ENCODE data around the gene CLEC5A. TPM values are rescaled to one million over a fixed set of nuclear protein-coding genes. Genes with fewer than 3 reads are reported as not detected.
"Not testable (repeated sequence)": the region's sequence is repeated elsewhere in the genome, so short reads cannot be mapped to it uniquely, and the experiment has no call there.

The CLEC5A gene
- total RNA-seq, 1 donor from 2014 or later = 0.64 TPM

- no peak overlapping the region for H3K27ac ChIP-seq
- TF ChIP-seq CTCF (IDR thresholded peaks at IDR 0.05) = no peak
- H3K9me3 ChIP-seq = no peaks in the 10 kb centered on the region
- intact Hi-C loops (cut with DNase I) = no loop called here
- DNase-seq (ENCODE audit: low spot score in 2 of 2) = no peak
- H3K4me3 ChIP-seq = no peak overlapping the region
- H3K27me3 ChIP-seq = no peaks in the 10 kb centered on the region
- H3K4me1 ChIP-seq = no peaks in the 10 kb centered on the region
- no peaks in the 10 kb centered on the region for H3K36me3 ChIP-seq
These were observed 35.4 kb downstream of the CLEC5A start for GRCh38 chr7:141911391-141911790.

GRCh38 chr7:141906285-141906684, 40.5 kb downstream of the CLEC5A start:
- Histone ChIP-seq H3K27ac (no peak overlapping the region), H3K27me3 (no peaks in the 10 kb centered on the region), H3K4me3 (no peak overlapping the region), H3K9me3 (no peaks in the 10 kb centered on the region), H3K36me3 (no peaks in the 10 kb centered on the region), H3K4me1 (no peaks in the 10 kb centered on the region)
- DNase-seq (ENCODE audit: low spot score in 2 of 2) = no peak
- TF ChIP-seq CTCF (IDR thresholded peaks at IDR 0.05) = no peak
- intact Hi-C loops (cut with DNase I) = no loop called here

GRCh38 chr7:141899366-141899765, 47.4 kb downstream of the CLEC5A start:
- H3K4me3 ChIP-seq; H3K36me3 ChIP-seq; H3K4me1 ChIP-seq; DNase-seq (ENCODE audit: low spot score in 2 of 2); intact Hi-C loops (cut with DNase I); H3K27me3 ChIP-seq; H3K9me3 ChIP-seq; H3K27ac ChIP-seq: not testable (repeated sequence)

- Histone ChIP-seq H3K9me3 (no peaks in the 10 kb centered on the region), H3K27ac (no peak overlapping the region), H3K4me1 (no peaks in the 10 kb centered on the region), H3K4me3 (no peak overlapping the region), H3K27me3 (no peaks in the 10 kb centered on the region), H3K36me3 (no peaks in the 10 kb centered on the region)
- TF ChIP-seq CTCF (IDR thresholded peaks at IDR 0.05) = no peak
- intact Hi-C loops (cut with DNase I) = no loop called here
- no peak for DNase-seq (ENCODE audit: low spot score in 2 of 2)
These were observed 55.4 kb downstream of the CLEC5A start for GRCh38 chr7:141891336-141891735.

GRCh38 chr7:141889321-141889720, 57.5 kb downstream of the CLEC5A start:
- Histone ChIP-seq H3K4me1 (no peaks in the 10 kb centered on the region), H3K27ac (no peak overlapping the region), H3K9me3 (no peaks in the 10 kb centered on the region), H3K4me3 (no peak overlapping the region), H3K27me3 (no peaks in the 10 kb centered on the region), H3K36me3 (no peaks in the 10 kb centered on the region)
- no peak for DNase-seq (ENCODE audit: low spot score in 2 of 2)
- intact Hi-C loops (cut with DNase I) = no loop called here
- no peak for TF ChIP-seq CTCF (IDR thresholded peaks at IDR 0.05)

GRCh38 chr7:141884539-141885225, 62.1 kb downstream of the CLEC5A start:
- no peak for TF ChIP-seq CTCF (IDR thresholded peaks at IDR 0.05)

More at GRCh38 chr7:141884539-141885225, 62.1 kb downstream of the CLEC5A start:
- H3K4me1 ChIP-seq = no peaks in the 10 kb centered on the region
- no peaks in the 10 kb centered on the region for H3K9me3 ChIP-seq
- no peaks in the 10 kb centered on the region for H3K27me3 ChIP-seq
- H3K36me3 ChIP-seq = no peaks in the 10 kb centered on the region
- intact Hi-C loops (cut with DNase I) = no loop called here
- no peak overlapping the region for H3K27ac ChIP-seq
- H3K4me3 ChIP-seq = no peak overlapping the region
- DNase-seq (ENCODE audit: low spot score in 2 of 2) = no peak

All from ascending aorta (tissue), 2 donors.